Hematopoietic multipotent progenitor cell treated with erythropoietin and hydrocortisone succinate and interleukin-3 and kit ligand, for 17 days (in vitro differentiated cells): ENCODE measurements around the gene MAGOHB.
"Not testable (repeated sequence)": the region's sequence is repeated elsewhere in the genome, so short reads cannot be mapped to it uniquely, and the experiment has no call there.

Experiments
- DNase-seq: peaks from one replicate; pipeline ENCODE4 v3.0.0-alpha.2; 2015; ENCODE audit warnings: low spot score

Gene MAGOHB

DNA sequence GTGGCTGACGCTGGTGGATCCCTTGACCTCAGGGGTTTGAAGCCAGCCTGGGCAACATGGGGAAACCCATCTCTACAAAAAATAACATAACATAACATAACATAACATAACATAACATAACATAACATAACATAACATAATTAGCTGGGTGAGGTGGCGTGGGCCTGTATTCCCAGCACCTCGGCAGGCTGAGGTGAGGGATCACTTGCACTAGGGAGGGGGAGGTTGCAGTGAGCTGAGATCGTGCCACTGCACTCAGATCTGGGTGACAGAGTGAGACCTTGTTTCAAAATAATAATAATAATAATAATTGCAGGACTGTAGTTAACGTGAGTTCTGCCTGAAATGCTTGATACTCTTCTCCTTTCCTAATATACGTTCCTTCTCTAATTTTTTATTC lies 1.3 kb downstream of the MAGOHB start:
- DNase-seq: no peak

DNA sequence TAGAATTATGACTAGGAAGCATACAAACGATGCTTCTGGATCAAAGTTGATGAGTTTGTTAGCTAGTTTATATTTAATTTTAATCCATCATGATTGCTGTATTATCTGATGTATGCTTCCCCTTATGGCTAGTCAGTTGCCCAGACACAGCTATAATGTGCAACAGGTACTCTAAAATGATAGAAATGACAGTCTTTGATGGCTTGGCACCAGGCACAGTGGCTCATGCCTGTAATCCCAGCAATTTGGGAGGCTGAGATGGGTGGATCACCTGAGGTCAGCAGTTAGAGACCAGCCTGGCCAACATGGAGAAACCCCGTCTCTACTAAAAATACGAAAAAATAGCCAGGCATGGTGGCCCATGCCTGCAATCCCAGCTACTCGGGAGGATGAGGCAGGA lies 2.2 kb downstream of the MAGOHB start:
- DNase-seq: not testable (repeated sequence)

GRCh38 chr12:10610188-10610587 lies 3.2 kb downstream of the MAGOHB start:
- no peak for DNase-seq

- no peak for DNase-seq
These were observed 5.4 kb downstream of the MAGOHB start for GRCh38 chr12:10607885-10608458.

GRCh38 chr12:10601860-10602259 lies 11.5 kb downstream of the MAGOHB start:
- DNase-seq: no peak

GRCh38 chr12:10600988-10601387 lies 12.4 kb downstream of the MAGOHB start:
- DNase-seq: no peak

DNA sequence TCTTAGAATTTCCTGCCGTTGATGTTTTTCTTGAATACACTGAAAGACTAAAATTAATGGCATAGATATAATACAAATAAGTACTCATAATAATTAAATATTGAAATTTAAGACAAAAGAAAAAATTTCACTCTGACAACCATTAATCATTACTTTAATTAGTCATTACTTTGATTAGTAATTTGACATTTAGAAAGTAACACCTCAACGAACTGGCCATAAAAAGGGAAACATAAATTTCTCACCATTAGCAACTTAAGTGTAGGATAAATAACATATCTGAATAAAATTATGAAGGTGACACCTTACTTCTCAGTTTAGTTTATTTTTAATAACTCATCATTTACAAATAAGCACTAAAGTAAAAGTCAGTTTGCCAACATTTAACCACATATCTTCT lies 17.5 kb downstream of the MAGOHB start:
- DNase-seq: no peak

GRCh38 chr12:10590966-10591365 lies 22.4 kb downstream of the MAGOHB start:
- no peak for DNase-seq

GRCh38 chr12:10584415-10584814 lies 29.0 kb downstream of the MAGOHB start:
- DNase-seq: no peak

DNA sequence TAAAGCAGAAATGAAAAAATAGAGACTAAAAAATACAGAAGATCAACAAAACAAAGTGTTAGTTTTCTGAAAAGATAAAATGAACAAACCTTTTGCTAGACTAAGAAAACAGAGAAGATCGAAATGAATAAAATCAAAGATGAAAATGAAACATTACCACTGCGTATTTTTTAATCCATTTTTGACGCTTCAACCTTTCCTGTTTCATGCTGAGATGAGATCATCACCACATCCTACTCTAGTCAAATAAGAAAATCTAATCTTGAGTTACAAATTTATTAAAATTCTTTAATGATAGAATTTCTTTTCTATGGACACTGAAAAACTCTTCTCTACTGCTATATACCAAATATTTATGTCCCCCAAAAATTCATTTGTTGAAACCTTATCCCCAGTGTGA lies 30.7 kb downstream of the MAGOHB start:
- no peak for DNase-seq

DNA sequence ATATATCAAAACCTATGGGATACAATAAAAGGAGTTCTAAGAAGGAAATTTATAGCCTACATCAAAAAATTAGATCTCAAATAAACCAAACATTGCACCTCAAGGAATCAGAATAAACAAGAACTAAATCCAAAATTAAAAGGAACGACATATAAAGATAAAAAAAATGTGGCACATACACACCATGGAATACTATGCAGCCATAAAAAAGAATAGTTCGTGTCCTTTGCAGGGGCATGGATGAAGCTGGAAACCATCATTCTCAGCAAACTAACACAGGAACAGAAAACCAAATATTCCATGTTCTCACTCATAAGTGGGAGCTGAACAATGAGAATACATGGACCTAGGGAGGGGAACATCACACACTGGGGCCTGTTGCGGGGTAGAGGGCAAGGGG lies 31.3 kb downstream of the MAGOHB start:
- DNase-seq: not testable (repeated sequence)

DNA sequence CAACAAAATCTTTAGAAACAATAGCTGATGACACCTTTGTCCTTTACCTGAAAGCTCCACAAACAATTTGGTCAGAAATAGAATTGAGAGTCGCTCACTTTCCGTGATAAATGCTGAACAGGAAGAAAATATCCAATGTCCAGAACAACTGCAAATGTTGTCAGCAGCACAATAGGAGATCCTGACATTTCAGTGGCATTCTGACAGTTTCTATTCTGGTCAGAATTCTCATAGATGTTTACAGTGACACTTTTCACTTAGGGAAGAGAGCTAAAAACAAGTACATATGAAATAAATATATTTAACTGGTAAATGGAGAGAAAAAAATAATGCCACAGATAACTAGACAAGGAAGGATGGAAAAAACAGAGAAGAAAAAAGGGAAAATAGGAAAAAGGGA lies 39.1 kb downstream of the MAGOHB start:
- no peak for DNase-seq

GRCh38 chr12:10572021-10572490 lies 41.4 kb downstream of the MAGOHB start:
- not testable (repeated sequence) for DNase-seq

DNA sequence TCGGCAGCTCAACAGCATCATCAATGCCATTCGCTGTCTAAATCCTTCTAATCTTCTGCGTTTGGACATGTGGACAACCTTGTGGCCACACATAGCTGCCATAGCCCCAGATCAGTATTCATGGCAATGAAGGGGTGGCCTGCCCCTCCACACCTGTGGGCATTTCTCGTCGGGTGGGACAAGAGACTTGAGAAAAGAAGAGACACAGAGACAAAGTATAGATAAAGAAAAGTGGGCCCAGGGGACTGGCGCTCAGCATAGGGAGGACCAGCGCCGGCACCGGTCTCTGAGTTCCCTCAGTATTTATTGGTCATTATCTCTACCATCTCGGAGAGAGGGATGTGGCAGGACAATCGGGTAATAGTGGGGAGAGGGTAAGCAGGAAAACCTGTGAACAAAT lies 42.3 kb downstream of the MAGOHB start:
- DNase-seq: no peak

- DNase-seq: no peak
These were observed 45.6 kb downstream of the MAGOHB start for GRCh38 chr12:10567813-10568212.

GRCh38 chr12:10563966-10564365 lies 49.4 kb downstream of the MAGOHB start:
- DNase-seq: no peak

DNA sequence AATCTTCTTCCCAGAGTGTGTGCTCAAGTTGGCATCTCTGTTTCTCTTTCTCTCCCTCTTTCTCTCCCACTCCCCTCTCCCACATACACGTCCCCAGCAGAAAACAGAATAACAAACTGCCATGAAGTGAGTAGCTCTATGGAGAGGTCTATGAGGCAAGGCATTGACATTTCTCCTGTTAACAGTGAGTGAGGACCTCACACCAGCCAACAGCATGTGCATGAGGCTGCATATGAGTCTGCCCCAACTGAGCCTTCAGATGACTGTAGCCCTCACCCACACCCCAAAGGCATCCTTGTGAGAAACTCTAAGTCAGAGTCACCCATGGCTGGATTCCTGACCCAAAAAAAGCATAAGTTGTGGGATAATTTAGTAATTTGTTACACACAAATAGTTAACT lies 50.4 kb downstream of the MAGOHB start:
- DNase-seq: no peak

GRCh38 chr12:10562306-10562933 lies 51.0 kb downstream of the MAGOHB start:
- DNase-seq: peak; percentile 60

DNA sequence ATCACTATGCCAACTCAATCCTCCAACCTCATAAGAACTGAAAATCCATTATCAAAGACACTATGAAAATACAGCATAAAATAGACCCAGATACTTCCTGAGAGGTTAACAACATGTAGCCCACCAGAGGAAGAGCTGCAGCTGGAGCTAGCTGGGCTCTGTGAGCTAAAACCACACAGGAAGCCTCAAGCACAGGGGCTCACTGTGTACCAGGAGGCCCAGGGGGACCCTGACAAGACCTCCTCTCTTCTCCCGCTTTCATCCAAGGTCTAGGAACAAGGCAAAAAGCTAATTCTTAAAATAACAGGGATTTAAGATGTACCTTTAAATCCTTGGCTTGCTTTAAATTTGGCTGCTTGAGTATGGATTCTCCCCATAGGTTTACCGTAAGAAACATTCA lies 54.2 kb downstream of the MAGOHB start:
- no peak for DNase-seq

- no peak for DNase-seq
These were observed 54.6 kb downstream of the MAGOHB start for GRCh38 chr12:10558789-10559188.

- DNase-seq: no peak
These were observed 55.1 kb downstream of the MAGOHB start for GRCh38 chr12:10558301-10558700.

DNA sequence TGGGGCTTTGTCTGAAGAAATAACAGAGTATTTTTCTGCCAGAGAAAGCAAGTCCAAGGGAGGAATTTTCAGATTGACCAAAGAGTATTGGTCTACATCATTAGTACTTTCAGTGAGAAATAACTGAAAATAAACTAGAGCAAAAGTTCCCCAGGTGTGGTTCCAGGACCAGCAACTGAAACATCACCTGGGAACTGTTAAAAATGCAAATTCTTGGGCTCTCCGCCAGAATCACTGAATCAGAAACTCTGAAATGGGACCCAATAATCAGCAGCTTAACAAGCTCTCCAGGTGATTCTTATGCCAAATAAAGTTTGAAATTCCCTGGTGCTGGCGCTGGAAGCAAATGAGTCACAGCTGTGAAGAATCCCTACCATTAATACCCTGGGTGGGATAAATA lies 55.6 kb downstream of the MAGOHB start:
- no peak for DNase-seq

DNA sequence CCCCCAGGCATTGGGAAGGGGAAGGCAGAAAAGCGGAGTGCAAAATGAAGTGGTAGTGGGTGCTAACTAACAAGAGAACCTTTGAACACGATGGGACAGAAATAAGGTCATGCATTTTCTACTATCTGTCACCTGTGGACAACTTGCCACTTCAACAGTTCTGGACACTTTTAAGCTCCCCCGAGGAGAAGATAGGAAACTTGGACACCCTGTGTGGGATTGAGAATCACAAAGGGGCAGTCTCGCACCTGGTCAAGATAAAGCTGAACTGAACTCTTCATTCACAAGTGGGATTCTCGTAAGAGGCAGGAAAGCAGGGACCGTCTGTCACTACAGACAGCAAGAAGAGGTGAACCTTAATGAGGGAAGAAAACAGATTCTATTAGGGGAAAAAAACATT lies 56.1 kb downstream of the MAGOHB start:
- DNase-seq: no peak
